ENCODE data around the gene MLPH.

MLPH gene

DNA sequence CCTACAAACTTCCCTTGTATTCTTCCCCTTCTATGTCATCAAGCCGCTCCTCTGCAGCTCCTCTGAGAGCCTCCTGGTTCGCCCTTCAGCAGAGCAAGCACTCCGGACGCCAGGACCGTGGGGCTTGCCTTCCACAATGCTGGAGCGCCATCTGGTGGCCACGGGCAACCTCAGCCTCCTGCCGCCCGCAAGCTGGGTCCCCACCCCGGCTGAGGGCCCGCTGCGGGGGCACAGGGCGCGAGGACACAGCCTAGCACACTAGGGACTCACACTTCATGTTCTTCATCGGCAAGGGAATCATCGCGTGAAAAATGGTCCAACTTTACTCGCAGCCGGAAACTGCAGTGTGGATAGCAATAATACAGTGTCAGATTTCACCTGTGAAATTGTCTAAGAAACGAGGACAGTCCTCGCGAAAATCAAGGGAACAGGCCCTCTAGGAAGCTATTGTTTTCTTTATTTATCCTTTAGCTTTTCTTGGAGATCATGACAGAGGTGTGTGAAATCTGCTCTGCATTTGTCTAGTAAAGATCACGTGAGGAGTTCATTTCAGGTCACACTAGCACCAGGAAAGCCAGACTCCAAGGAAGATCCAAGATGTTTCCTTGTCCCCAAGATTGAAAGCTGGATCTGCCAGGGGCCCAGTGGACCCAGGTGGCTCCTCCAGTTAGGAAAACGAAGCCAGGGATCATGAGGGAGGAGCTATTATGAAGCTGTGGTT lies 85.1 kb downstream of the MLPH start:
- peak; percentile 79 for DNase-seq

DNA sequence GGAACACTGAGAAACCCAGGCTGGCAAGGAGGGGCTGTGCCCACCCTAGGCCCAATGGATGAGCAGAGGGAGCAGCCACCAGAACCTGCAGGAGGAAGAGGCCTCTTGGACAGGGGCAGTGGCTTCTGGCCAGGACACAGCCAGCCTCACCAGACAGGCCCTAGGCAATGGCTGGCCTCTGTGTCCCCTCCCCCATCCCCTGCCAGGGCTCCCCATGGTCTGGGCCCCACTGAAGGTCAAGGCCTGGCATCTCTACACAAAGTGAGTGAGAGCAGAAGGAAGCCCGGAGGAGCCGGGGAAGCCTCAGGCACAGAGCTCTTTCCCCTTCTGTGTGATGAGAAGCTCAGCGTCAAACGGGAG lies 85.7 kb downstream of the MLPH start:
- no peak for DNase-seq

DNA sequence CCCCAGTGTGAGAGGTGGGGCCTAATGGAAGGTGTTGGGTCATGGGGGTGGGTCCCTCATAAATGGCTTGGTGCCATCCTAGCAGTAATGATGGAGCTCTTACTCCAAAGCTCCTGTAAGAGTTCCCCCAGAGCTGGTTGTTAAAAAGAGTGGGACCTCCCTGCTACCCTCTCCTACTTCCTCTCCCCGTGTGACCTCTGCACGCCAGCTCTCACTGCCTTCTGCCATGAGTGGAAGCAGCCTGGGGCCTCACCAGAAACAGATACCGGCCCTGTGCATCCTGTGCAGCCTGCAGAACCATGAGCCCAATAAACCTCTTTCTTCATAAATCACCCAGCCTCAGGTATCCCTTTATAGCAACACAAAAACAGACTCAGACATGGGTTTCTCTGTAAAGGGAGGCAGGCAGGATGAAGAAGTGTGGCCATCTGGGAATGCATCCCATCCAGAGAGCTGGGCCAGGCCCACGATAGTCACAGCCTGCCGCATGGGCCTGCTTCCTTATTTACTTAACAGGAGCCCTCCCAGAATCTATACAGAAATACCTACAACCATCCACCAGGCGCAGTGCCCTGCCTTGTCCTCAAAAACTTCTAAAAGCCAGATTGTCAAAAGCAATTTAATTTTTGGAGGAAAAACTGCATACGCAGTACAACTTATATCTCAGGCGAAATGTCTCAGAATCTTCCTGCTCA lies 86.8 kb downstream of the MLPH start:
- no peak for DNase-seq

DNA sequence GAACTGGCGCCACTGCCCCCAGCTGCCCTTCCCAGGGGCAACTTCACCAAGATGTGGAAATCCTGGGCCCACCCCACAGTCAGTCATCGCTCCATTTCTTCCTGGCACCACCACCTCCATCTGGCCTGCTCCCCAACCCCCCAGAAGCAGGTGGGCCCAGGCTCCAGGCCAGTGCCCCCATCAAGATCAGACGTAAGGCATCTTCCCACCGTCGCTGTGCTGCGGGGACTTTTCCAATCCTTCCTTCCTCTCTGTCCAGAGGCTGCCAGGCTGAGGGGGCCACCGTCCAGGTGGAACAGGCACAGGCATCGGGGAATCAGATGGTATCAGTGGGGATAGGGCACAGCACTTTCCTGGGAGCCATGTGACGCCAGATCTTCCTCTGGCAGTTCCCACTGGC lies 87.4 kb downstream of the MLPH start:
- no peak for DNase-seq

DNA sequence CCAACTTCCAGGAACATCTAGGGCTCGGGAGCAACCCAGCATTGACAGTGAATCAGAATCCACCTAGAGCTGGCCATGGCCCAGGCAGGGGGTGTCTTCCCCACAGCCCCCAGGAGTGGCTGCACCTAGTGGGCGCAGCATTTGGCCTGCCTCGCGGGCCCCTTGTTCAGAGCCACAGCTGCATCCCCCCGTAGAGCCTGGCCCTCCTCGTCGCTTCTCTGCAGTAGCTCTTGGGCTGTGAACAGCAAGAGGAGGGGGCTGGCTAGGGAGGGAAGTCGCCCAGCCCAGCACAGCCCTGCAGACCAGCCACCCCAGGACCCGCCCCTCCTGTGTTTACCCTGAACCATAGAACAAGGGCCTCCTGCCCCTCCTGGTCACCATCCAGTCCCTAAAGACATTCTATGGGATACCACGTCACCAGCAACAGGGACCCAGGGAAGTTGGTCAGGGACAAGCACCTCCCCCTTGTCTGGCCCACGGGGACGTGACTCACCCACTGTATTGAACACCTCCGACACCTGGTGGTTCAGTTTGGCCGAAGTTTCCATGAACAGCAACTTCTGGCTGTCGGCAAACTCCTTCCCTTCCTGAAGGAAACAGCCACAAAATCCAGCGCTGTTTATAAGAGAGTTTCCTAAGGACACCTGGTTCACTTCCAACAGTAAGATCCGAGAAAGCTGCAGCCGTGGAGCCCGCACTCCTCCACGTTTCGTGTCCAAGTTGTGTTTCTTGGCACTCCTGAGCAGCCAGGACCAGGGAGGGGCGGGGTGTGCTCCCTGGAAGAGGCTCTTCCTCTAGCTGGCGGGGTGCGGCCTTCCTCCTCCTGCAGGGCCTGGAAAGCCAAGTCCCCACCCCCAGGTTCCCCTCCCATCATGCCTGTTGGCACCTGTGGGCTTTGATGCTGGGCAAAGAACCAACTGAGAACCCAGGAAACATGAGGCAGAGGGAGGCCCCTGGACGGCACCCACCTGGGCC lies 88.1 kb downstream of the MLPH start:
- DNase-seq: no peak

DNA sequence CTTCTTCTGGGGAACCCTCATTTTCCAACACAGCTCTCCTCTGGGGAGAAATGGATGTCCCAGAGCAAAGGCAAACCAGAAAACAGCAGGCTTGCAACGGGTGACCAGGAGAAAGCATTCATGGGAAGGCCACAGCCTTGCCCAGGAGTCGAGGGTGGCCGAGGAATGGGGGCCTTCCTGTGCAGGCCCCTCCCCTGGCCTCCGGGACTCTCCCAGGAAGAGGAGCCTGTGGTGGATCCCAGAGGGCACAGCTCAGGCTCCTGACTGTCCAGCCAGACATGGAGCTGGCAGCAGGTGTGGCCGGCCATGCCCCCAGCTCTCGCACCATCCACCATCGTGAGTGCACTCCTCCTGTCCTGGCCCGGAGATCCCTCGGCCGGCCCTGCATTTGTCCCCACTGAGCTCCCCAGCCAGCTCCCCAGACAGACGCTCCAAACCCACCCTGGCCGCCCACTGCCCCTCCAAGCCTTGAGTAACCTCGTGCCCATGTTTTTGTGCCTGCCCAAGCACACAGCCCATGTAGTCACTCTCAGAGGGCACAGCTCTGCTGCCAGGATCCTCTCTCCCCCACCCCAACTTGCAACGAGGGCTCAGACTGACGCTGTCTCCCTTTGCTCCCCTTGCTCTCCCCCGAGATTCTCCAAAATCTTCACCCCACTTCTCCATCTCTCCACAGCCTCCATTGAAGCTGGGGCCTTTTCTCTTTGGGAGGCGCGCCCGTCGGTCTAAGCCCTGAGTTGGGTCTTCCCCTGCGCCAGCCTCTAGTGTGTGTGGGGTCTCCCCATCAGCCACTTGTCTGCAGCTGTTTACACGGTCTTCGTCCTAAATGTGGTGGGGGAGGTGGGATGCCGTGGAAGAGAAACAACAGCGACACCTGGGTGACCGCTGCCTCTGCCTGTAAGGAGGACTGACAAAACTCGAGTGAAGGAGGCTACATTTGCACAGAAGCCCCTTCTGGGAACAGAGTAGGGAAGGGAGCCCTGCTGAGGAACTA lies 89.1 kb downstream of the MLPH start:
- DNase-seq: no peak

DNA sequence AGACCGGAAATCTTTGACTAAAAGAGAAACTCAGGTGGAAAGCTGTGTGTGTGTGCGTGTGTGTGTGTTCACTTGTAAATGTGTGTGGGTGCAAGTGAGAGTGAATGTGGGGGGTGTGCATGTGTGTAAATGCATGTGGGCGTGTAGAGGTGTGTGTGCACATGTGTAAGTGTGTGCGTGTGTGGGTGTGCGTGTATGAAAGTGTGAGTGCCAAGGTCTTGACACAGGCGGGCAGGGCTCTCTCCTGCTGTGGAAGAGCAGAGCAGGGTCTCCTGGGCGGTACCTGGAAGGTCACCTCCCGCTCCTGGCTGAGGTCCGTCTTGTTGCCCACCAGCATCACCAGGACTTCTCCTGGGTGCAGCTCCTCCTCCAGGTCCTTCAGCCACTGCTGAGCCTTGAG lies 89.9 kb downstream of the MLPH start:
- no peak for DNase-seq

DNA sequence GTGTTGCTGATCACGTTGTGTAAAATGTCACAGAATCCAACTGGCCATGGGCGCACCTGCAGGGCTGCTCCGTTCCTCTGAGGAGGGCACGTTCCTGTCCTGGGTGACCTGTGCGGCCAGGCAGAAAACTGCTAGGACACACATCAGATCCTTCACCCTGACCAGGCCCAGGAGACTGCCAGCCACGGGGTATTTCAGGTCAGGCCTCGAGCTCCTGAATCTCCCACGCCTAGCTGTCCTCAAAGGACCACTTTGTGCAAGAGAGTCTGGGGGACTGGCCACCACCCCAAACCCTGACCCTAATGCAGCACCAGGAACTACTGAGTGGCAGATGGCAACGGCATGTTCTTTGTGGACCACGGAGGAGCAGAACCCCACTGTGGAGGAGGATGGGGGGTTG lies 90.4 kb downstream of the MLPH start:
- no peak for DNase-seq

DNA sequence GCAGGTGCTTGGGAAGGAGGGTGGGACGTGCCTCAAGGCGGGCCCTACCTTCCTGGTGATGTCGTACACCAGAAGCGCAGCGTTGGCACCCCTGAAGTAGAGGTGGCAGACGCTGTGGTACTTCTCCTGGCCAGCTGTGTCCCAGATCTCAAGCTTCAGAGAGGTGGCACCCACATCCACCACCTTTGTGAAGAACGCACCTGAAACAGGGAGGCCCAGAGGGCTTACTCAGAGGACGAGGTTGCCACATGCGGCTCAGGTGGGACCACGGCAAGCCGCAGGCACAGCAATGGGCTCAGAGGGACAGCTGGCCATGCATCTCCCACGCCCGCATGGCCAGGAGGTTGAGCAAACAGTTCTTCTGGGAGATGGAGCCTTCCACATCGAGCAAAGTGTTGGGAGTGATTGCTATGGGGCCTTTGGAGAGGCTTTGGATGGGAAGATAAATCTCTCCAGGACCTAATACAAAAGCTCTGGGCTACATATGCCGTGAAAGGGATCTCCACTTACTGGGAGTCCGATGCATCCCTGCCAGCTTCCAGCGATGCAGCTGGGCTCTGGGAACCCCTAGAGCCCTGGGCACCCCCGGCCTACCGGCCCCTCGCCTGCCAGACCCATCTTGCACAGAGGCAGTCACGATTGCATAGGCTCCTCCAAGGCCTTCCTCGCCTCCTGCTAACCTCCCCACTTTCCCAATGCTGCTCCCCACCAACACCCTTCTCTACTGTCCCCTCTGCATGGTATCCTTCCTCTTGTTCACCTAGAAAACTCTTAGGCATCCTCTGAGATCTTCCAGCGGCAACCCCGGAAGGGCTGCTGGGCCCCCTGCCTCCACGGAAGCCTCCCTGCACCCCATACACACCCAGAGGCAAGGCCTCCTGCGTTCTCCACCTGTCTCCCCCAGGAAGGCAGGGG lies 91.2 kb downstream of the MLPH start:
- no peak for DNase-seq

DNA sequence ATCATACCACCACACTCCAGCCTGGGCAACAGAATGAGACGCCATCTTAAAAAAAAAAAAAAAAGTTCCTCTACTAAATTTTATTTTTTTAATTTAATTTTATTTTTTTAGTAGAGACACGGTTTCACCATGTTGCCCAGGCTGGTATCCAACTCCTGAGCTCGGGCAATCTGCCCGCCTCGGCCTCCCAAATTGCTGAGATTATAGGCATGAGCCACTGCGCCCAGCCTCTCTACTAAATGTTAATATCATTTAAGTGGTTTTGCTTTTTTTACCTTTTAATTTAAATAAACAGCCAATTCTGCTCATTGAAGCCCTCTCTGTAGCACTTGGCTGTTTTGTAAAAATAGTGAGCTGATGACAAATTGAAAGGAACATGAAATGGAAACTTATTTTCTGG lies 94.3 kb downstream of the MLPH start:
- DNase-seq: no peak

DNA sequence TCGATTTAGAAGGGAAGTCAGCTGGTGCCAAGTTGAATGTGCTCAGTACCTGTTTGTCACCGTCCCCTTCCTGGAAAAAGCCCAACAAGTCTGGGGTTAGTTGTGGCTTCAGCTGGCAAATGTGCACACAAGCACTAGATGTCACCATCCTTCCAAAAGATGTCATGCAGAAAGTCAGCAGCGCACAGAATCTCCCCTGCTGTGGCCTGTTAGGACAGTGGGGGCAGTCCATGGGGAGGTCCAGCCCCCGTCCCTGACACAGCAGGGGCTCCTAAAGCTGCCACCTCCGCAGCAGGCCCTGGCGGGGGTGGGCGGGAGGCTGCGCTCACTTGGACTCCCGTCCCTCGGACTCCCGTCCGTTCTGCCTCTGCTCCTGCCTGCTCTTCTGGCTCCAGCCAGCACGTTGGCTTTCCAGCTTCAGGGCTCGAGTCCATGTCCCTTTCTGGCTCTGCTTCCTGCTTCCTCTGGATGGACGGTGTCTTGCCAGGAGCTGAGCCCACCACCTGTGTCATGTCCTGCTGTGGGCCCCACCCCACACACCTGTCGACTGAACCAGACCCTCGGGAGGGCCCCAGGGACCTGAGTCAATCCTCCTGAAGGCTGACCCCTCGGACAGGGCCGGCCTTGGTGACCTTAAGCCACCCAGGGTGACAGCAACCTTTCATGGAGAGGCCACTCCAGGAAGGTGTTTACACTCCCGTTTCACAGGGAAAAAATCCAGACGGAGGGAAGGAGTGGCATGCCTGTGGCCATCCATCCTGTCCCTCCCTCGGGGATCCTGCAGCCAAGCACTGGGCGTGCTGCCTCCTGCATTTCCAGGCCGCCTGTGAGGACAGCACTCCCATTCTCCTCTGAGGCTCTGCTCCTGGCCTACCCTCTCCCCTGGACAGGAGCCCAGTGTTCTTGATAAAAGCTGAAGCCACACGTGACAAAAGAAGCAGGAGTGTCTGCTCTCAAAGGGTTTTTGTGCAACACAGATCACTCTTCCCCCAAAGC lies 95.0 kb downstream of the MLPH start:
- DNase-seq: no peak

DNA sequence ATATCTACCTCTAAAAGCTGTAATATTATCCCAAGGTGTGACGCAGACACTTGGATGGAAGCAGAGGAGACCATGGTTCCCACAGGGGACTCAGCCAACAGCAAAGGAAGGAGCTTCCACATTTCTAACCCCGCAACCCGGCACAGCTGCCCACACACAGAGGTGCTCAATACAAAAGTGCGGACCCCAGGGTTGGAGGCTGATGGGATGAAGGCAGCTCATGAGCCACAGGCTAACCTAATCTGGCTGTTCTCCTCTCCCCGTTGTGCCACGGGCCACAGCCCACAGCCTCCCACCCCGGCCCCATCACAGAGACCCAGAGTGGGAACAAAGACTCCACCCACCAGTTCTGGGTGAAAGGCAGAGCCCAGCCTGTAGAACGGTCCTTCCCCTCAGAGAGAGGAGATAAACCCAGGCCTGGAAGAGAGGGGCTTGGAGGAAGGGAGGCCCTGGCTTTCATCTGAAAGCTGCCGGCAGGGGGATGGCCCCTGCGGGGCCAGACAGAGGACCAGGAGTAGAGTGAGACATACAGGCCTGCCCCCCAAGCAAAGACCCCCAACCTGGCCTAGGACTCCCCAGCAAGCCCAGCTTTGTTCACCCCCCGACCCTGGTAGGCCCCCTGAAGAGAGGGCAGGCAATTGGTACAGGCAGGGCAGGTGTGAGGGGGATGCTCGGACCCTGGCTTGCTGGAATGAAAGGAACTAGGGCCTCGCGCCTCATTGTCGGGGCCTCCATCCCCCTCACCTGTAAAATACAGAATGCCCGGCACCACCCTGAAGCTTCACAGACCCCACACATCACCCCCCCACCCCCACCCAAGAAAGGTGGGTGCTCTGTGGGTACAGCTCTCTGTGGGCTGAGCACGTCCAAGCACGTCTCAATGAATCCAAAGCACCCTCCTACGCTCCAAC lies 96.6 kb downstream of the MLPH start:
- no peak for DNase-seq

DNA sequence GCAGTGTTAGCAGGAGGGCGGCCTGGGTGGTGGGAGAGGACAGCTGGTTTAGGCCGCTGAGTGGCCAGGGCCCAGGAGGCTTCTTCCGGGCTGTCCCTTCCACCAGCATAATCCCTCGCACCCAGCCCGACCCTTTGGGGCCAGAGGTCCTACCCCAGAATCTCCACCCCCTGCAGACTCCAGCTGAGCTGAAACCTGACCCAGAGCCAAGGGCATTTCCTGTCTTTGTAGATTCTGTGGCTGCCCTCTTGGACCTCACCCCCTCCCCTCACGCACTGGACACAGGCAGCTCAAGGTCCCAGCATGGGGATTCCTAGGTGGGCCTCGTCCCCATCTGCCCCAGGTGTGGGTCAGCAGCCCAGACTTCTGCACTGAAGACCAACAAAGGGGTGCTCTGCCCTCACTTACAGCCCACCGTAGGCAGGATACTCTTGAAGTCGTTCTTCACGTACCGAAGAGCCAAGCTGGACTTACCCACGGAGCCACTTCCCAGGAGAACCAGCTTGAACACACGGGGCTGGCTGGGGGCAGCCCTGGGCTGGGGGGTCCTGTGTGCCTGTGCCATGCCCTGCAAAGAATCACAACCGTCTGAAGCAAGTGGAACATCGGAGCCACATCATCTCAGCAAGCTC lies 98.7 kb downstream of the MLPH start:
- no peak for DNase-seq

DNA sequence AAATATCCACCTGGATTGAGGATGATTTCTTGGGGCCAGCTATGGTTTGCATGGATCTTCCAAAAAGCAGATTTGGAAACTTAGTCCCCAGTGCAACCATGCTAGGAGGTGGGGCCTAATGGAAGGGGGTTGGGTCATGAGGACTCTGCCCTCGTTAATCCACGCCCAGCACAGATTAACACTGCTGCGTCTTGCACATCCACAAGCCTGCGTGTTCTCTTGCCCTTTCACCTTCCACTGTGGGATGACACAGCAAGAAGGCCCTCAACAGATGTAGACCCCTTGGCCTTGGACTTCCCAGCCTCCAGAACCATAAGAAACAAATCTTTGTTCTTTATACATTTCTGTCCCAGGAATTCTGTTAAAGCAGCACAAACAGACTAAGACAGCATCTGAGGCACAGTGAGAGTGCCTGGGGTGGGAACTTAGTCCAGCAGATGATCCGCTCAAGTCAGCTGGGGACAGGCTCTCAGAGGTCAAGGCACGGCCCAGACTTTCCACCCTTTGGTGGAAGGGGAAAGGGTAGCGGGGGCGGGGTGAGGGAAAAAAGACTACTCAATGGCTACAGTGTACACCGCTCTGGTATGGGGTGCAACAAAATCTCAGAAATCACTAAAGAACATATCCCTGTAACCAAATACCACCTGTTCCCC lies 101.1 kb downstream of the MLPH start:
- no peak for DNase-seq

DNA sequence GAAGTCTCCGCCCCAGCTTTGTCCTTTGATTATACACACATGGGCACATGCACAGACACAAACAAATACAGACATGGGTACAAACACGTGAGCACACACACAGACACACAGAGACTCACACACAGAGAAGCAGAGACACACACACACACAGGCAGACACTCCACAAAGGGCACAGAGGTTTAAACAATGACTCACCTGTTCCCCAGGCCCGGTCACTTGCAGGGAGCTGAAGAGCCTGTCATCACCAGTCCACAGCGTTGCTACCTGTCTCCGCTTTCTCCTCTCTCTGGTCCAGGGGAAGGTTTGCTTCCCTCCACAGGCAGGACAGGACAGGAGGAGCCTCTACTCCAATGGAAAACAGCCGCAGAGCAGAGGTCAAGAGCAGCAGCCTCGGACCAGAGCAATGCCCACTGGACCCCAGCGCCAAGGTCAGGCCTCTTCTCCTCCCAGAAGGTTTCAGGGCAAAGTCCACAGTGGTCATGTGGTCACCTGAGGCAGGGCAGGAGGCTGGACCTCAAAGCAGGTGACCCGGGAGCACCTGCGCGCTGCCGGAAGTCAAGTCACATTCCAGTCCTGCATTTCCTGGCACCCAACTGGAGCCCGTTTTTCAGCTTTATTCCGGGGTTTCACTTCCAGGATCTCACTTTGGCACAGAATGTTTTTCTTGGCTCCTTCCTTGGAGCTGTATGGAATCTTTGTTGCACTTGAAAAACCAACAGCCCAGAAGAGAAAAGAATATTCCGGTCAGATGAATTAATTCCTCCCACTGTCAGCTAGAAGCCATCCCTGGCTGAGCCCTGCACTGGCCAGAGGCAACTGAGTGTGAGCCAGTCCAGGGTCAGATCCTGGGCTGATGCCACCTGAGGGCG lies 103.5 kb downstream of the MLPH start, which contains the start of gene RAB17:
RAB17 (minus strand) TSS at position 463 of the 869 bp plus-strand sequence. CDS start 4,580 bp downstream, outside the sequence.
- no peak for DNase-seq

DNA sequence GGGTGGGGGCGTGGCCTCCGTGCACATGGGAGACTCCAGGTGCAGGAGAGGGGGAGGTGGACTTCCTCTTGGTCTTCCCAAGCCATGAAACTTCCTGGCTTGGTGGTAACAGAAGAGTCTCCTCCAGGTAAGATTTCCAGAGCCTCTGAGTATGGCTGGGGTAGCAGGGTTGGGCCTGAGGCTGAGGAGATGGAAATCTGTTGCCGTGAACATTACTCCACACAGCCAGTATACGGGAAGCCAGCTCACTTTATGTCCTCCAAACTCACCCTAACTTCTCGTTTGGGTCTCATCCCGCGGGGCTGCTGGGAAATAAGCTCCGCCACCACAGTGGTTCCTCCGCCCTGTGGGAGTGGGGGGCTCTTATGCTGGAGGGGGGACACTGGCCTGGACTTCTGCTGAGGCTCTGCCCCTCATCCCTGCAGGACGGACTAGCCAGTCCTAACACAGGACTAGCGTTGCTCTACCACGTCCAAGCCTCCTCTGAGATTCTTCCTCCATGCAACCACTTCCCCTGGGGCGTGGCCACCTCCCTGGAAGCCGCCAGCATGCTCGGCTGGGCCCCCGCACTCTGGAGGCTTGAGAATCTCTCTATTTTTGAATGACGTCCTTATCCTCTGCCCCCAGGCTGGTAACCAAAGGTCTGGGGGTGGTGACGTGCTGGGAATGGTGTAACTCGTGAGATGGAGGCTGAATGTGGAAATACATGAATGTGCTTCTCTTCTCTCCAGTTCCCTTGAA lies 104.3 kb downstream of the MLPH start:
- no peak for DNase-seq
